Hepatocyte (in vitro differentiated cells): ENCODE measurements around the gene STAT1. TPM values are rescaled to one million over a fixed set of nuclear protein-coding genes. Genes with fewer than 3 reads are reported as not detected.
A peak's percentile ranks its signal among the peaks of the same experiment; 100 is the strongest.

ENCODE experiments used
- DNase-seq: peaks from one replicate; pipeline ENCODE4 v3.0.0-alpha.2; 2016; ENCODE audit warnings: low spot score
- H2AFZ ChIP-seq: fragments of 200-600 bp; sonication (generic); 2 replicates; pipeline ENCODE4 v1.6.0; 2016; ENCODE audit warnings: antibody characterized with exemption, mild to moderate bottlenecking
- H3K27ac ChIP-seq: fragments of 200-600 bp; sonication (generic); 2 replicates; pipeline ENCODE4 v1.5.1; 2016; ENCODE audit warnings: mild to moderate bottlenecking
- H3K27me3 ChIP-seq: fragments of 200-600 bp; sonication (generic); 2 replicates; pipeline ENCODE4 v1.6.1; 2016
- H3K36me3 ChIP-seq: fragments of 200-600 bp; sonication (generic); replicated peaks from 2 replicates; pipeline ENCODE4 v1.5.1; 2016; ENCODE audit warnings: low read depth; ENCODE audit not compliant: insufficient read depth
- H3K4me1 ChIP-seq: fragments of 200-600 bp; sonication (generic); 2 replicates; pipeline ENCODE4 v1.5.1; 2016; ENCODE audit warnings: mild to moderate bottlenecking, moderate library complexity; ENCODE audit not compliant: insufficient read depth
- H3K4me2 ChIP-seq: fragments of 200-600 bp; sonication (generic); 2 replicates; pipeline ENCODE4 v1.6.0; 2016
- H3K4me3 ChIP-seq: fragments of 200-600 bp; sonication (generic); 2 replicates; pipeline ENCODE4 v1.5.1; 2016; ENCODE audit warnings: mild to moderate bottlenecking
- H3K79me2 ChIP-seq: fragments of 200-600 bp; sonication (generic); 2 replicates; pipeline ENCODE4 v1.6.0; 2017; ENCODE audit warnings: mild to moderate bottlenecking
- H3K9me2 ChIP-seq: fragments of 200-600 bp; sonication (generic); replicated peaks from 2 replicates; pipeline ENCODE4 v1.6.0; 2017; ENCODE audit warnings: mild to moderate bottlenecking; ENCODE audit not compliant: insufficient read depth
- H3K9me3 ChIP-seq: fragments of 200-600 bp; sonication (generic); 2 replicates; pipeline ENCODE4 v1.5.1; 2016; ENCODE audit warnings: low read depth, mild to moderate bottlenecking
- H4K20me1 ChIP-seq: fragments of 200-600 bp; sonication (generic); 2 replicates; pipeline ENCODE4 v1.6.0; 2016; ENCODE audit warnings: mild to moderate bottlenecking; ENCODE audit not compliant: insufficient read depth, poor library complexity, severe bottlenecking
- EZH2 ChIP-seq: fragments of 200-600 bp; sonication (generic); IDR thresholded peaks from 2 replicates; pipeline ENCODE4 v1.6.1; 2016; ENCODE audit warnings: antibody characterized with exemption, mild to moderate bottlenecking, borderline replicate concordance
- EZH2phosphoT487 ChIP-seq: fragments of 200-600 bp; sonication (generic); IDR thresholded peaks from one replicate; pipeline ENCODE4 v1.6.1; 2018; ENCODE audit warnings: antibody characterized with exemption, mild to moderate bottlenecking, low read depth, moderate library complexity; ENCODE audit not compliant: unreplicated experiment, severe bottlenecking
- WGBS: methylation state at CpG from one replicate; pipeline ENCODE4 v1.1.6; 2016; ENCODE audit warnings: low lambda C conversion rate; ENCODE audit errors: missing lambda C conversion rate; 5-methylcytosine and 5-hydroxymethylcytosine counted together
- polyA plus RNA-seq: library from polyadenylated mRNA; unstranded; fragments of >200 nt; fragmentation: Nextera tagmentation; extraction: Ambion mirVana; gene quantifications from 2 replicates; pipeline ENCODE4 v1.2.1, GENCODE V29; 2016
- total RNA-seq: library from RNA; depleted of rRNA; stranded (reverse); fragments of >200 nt; gene quantifications from 2 replicates; pipeline ENCODE4 v1.2.3, GENCODE V29; 2014
- TF ChIP-seq, protein P1 (sequence below): fragments of 200-600 bp; sonication (generic); IDR thresholded peaks from 2 replicates; pipeline ENCODE4 v1.5.1; 2016; ENCODE audit warnings: antibody characterized with exemption, mild to moderate bottlenecking; ENCODE audit not compliant: poor library complexity

Gene STAT1
- total and polyA plus RNA-seq, 2 experiments from 2014 or later, result 53.3 to 124 TPM

GRCh38 chr2:190999949-191000665, 13.9 kb downstream of the STAT1 start:
- no peak overlapping the region for H3K27ac ChIP-seq
- DNase-seq, result no peak
- H3K4me1 ChIP-seq, result no peaks in the 10 kb centered on the region
- no peak overlapping the region for H3K4me3 ChIP-seq
- H3K36me3 ChIP-seq, result no peaks in the 10 kb centered on the region
- 94% methylated on average over 9 of the region's 9 CpGs for WGBS
- TF ChIP-seq, protein P1, sequence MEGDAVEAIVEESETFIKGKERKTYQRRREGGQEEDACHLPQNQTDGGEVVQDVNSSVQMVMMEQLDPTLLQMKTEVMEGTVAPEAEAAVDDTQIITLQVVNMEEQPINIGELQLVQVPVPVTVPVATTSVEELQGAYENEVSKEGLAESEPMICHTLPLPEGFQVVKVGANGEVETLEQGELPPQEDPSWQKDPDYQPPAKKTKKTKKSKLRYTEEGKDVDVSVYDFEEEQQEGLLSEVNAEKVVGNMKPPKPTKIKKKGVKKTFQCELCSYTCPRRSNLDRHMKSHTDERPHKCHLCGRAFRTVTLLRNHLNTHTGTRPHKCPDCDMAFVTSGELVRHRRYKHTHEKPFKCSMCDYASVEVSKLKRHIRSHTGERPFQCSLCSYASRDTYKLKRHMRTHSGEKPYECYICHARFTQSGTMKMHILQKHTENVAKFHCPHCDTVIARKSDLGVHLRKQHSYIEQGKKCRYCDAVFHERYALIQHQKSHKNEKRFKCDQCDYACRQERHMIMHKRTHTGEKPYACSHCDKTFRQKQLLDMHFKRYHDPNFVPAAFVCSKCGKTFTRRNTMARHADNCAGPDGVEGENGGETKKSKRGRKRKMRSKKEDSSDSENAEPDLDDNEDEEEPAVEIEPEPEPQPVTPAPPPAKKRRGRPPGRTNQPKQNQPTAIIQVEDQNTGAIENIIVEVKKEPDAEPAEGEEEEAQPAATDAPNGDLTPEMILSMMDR, result no peak
- TF ChIP-seq EZH2, result no peak
- TF ChIP-seq EZH2phosphoT487, result no peak
- no peaks in the 10 kb centered on the region for H3K79me2 ChIP-seq
- H2AFZ ChIP-seq, result no peak overlapping the region
- no peaks in the 10 kb centered on the region for H4K20me1 ChIP-seq
- no peak overlapping the region for H3K4me2 ChIP-seq
- no peaks in the 10 kb centered on the region for H3K9me3 ChIP-seq
- H3K27me3 ChIP-seq, result no peaks in the 10 kb centered on the region
- no peaks in the 10 kb centered on the region for H3K9me2 ChIP-seq

DNA sequence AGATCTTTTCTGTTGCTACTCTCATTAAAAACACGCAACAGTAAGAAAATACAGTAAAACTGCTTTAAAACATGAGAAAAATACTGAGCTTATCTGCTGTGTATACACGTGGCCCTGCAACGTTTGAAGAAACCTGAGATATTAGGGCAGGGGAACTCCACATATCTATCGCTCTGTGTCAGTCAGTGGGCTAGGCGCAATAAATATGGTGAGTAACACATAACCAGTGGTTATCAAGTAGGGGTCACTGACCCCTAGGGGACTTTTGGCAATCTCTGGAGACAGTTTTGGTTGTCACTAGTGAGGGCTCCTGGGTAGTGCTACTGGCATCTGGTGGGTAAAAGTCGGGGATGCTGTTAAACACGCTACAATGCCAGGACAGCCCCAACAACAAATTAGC, 14.9 kb downstream of the STAT1 start:
- TF ChIP-seq EZH2phosphoT487 (no peak), EZH2 (no peak)
- TF ChIP-seq, protein P1, result no peak
- 80% methylated on average over 7 of the region's 7 CpGs for WGBS
- no peaks in the 10 kb centered on the region for H4K20me1 ChIP-seq
- H3K4me1 ChIP-seq, result no peaks in the 10 kb centered on the region
- H3K27me3 ChIP-seq, result no peaks in the 10 kb centered on the region
- H3K9me2 ChIP-seq, result no peaks in the 10 kb centered on the region
- H3K27ac ChIP-seq, result peak overlapping the region; percentile 39
- DNase-seq, result no peak
- no peaks in the 10 kb centered on the region for H3K36me3 ChIP-seq
- no peak overlapping the region for H3K4me2 ChIP-seq
- H3K79me2 ChIP-seq, result no peaks in the 10 kb centered on the region
- no peaks in the 10 kb centered on the region for H3K9me3 ChIP-seq
- H2AFZ ChIP-seq, result no peak overlapping the region
- no peak overlapping the region for H3K4me3 ChIP-seq

GRCh38 chr2:190997526-190998113, 16.4 kb downstream of the STAT1 start:
- H3K27ac ChIP-seq, result no peak overlapping the region
- H3K9me3 ChIP-seq, result no peaks in the 10 kb centered on the region
- no peak overlapping the region for H3K4me2 ChIP-seq
- no peak overlapping the region for H3K4me3 ChIP-seq
- H4K20me1 ChIP-seq, result no peaks in the 10 kb centered on the region
- H3K27me3 ChIP-seq, result no peaks in the 10 kb centered on the region
- no peak for DNase-seq
- H3K79me2 ChIP-seq, result no peaks in the 10 kb centered on the region
- no peak overlapping the region for H2AFZ ChIP-seq
- TF ChIP-seq EZH2phosphoT487, result no peak
- TF ChIP-seq, protein P1, result no peak
- WGBS, result 76% methylated on average over 8 of the region's 8 CpGs
- H3K36me3 ChIP-seq, result no peaks in the 10 kb centered on the region
- H3K9me2 ChIP-seq, result no peaks in the 10 kb centered on the region
- H3K4me1 ChIP-seq, result no peaks in the 10 kb centered on the region
